GM21367 (cell line): ENCODE data around the gene SSBP3.

Source experiments
- ATAC-seq: cut with Tn5 transposase; IDR thresholded peaks from one replicate; pipeline ENCODE4 v1.9.1; 2021; ENCODE audit not compliant: unreplicated experiment

The SSBP3 gene

DNA sequence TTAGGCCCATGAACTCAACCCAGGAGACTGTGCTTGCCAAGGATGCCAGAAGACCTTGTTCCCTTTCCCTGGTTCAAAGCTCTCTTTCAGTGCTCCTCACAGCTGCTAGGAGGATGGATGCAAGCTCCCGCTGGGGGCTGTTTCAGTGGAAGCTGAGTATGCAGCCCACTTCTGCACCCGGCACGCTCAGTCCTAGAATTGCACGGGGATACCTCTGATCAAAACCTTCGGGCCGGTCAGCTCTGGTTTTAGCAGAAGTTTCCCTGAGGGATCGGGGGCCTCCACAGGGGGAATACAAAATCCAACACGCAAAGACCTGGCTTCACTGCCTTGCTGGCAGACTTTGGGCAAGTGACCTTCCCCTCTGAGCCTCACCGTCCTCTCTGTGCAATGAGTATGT lies 4.2 kb upstream of the SSBP3 start:
- no peak for ATAC-seq

DNA sequence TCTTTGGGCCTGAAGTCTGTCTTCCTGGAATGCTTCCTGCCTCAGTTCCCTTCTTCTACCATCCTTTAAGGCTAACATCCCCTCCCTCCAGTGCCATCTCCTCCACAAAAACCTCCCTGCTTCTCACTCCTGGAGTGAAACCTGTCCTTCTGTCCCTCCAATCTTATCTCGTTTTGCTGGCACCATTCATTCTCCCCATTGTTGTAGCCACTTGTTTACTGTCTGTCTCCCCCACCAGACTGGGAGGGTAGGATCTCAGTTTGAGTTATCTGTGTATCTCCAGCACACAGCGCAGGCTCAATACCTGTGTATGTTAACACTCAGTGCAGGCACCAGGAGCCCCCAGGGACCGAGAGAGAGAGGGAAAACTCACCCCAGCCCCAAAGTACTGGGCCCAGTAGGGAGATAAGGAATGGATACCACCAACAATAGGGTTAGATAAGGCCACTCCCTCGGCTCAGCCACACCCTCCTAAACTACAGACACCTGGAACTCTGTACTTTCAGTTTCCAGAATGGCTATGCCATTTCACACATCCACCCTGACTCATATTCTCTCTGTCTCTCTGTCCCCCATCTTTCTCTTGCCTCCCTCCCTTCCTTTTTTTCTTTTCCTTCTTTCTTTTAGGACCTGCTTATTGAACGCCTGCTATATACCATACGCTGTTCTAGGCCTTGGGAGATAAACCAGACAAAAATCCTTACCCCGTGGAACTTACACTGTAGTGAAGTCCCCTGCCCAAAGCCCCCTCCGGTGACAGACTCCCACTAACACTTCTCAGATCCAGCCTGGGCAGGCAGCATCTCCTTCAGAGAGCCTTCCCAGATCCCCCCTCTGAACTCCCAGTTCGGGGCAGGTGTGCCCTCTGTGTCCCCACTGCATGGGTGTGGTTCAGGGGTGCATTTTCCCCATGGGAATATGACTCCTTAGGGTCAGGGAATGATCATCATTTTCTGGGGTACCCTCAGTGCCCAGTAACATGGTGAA lies 3.3 kb upstream of the SSBP3 start:
- ATAC-seq, result peak; percentile 34

DNA sequence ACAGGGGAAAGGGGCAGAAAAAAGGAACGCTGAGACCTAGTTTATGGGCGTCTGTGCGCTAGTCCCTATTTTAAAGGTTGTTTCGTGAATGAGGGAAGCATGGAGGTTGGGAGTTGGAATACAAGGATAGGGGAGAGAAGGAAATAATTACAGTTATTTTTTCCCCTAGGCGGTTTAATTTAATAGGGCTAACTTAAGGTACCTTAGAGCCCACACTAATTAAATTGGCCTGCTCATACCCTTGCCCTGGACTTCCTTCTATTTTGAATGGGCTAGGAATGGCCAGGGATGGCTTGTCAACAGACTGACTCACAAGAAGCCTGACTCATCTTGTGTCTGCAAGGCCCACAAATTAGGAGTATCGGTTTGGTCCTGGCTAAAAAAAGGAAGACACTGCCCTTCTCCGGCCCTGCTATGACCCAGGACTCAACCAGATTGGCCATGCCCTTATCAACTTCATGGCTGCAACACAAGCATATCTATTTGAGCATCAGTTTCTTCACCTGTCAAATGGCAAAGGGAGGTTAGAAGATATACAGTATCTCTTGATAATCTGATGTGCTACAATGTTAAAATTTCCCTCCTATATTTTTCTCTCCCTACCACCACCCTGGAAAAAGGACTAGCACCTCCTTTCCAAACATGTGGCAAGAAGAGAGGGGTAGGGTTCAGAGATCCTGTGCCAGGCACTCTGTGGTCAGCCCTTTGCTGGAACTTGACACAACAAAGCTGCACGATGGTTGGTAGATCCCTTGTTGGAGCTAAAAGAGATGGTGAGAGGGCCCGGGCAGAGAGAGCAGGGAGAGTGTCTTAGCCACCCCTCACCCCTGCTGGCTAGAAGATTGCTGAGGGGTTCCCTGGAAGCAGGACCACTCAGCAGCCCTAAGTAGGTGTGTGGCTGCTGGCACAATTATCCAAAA lies 2.2 kb upstream of the SSBP3 start:
- no peak for ATAC-seq

- peak; percentile 22 for ATAC-seq
These were observed 1.4 kb upstream of the SSBP3 start for GRCh38 chr1:54407404-54408146.

DNA sequence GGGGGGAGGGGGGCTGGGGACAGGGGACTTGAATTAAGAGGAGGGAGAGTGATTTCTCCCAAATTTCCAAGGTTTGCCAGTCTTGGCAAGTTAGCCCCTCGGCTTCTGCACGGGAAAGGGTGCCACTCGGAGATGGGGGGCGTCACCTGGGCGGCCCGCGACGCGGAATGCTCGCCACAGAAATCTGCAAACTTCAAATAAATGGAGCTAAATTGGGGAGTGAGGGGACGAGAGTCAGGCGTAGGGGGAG lies 885 bp upstream of the SSBP3 start:
- ATAC-seq, result no peak

DNA sequence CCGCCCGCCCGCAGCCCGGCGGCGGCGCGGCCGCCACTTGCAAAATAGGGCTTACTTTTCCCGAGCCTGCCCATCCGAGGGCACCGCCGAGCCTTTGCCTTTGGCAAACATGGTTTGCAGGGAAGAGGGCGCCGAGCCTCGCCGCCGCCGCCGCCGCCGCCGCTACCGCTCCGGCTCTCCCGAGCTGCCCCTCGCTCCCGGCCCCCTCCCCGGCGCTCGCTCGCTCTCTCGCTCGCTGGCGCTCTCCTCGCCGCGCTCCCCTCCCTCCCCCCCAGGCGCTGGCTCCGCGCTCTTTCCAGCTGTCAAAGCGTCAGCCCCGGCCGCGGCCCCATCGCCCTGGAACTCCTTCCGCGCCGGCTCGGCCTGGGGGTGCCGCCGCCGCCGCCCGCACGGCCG lies 298 bp downstream of the SSBP3 start:
- ATAC-seq, result no peak

DNA sequence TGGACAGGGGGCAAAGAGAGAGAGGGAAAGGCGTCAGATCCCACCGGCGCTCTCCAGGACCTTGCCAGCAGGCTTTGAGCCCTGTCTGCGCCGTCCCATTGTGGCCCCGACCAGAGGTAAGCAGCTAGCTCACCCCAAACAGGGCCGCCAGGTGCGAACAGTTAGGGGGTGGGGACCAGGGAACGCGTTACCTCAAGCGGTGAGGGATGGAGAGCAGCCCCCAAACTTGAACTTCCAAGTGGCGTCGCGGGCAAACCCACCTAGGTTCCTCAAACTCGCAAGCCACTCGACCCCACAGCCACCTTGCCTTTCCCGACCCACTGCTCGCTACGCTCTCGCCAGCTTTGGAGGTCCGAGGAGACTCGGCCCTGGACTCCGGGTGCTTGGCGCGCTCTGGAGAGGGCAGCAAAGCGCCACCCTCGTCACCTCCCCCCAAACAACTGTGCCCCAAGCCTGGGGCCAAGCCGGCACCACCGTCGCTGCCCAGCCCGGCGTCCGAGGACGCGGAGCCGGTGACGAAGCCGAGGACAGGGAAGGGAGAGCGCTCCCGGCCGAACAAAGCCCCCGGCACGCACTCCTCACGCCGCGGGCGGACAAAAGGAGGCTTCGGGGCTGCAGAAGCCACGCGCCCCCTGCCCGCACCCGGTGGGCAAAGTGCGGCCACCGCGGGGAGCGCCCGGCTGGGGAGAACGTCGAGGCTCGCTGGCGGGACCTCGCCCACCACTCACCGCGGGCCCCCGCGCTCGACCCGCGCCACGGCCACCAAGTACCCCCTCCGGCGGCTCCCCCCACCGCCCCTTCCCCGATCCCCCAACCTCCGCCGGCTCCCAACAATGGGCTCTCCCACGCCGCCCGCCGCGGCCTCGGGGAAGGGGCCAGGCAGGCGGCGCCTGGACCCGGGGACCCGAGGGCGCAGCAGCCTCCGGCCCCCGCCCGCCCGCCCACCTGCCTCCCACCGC lies 976 bp downstream of the SSBP3 start:
- no peak for ATAC-seq

DNA sequence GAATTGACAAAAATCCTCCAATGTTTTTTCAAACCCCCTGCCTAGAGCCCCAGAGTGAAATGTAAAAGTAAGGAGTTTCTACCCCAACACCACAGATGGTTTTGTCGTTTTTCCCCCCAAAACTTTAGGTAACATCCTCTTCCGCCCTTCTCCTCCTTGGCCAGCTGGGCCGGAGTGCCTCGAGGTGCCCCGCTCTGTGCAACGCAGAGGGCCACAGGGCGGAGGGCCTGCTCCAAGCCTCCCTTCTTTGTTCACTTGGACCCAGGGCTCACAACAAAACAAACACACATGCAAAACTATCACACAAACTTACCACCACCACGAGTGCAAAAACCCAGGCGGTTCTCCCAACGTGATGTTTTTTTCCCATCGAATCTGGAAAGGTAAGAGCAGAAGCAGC lies 1.9 kb downstream of the SSBP3 start:
- ATAC-seq, result no peak

DNA sequence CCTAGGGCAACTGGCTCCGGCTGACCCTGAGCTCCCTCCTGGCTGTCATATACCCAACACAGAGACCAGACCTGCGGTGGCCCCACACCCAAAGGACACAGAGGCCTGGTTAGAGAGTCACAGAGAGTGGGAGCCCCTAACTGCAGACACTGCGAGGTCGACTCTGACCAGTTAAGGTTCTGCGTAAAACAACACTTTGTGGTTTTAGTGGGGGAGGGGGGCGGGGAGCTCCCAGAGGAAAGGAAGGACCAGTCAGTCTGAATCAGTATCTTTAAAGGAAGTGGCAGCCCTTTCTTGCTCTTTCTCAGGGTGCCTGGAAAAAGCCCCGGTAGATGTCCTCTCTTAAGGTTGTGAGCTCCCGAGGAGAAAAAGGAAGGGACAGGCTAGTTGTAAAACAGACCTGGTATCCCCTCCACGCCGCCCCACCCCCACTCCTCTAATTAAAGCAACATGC lies 2.4 kb downstream of the SSBP3 start:
- ATAC-seq, result no peak

- ATAC-seq, result no peak
These were observed 2.8 kb downstream of the SSBP3 start for GRCh38 chr1:54403405-54403804.

- ATAC-seq, result no peak
These were observed 3.3 kb downstream of the SSBP3 start for GRCh38 chr1:54402896-54403295.

DNA sequence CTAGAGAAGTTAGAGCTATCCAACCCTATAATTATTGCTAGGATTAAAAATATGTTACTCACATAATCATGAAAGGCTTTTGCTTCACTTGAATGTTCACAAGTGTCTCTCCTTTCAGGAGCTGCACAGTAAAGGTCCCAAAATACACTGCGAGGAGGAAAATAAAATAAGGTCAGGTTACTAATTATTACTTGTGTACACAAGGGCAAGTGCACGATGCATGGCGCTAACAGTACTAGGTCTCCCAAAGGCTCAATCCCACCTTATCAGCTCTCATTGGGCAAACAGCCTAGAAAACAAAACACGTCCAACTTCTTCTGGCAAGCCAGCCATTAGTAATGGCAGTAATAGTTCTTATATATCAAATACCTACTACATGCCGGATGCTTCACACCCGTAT lies 4.4 kb downstream of the SSBP3 start:
- ATAC-seq, result no peak

DNA sequence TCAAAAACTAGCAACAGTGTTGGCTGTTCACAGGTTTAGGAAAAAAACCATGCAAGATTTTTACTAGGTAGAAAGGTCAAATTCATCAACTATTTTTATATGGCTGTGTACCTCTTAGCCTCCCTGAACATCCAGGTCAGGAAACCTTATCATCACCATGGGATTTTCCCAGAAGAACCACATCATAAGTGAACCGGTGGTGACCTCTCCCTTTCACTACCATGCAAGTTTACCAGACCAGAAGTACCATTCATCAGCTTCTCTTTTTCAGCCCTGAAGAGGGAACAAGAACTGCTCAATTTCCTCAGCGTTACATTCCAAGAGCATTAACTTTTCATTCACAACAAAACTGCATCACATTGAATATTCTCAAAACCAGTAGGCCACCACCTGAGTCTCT lies 5.9 kb downstream of the SSBP3 start:
- no peak for ATAC-seq

GRCh38 chr1:54399765-54400164 lies 6.4 kb downstream of the SSBP3 start:
- ATAC-seq, result no peak

DNA sequence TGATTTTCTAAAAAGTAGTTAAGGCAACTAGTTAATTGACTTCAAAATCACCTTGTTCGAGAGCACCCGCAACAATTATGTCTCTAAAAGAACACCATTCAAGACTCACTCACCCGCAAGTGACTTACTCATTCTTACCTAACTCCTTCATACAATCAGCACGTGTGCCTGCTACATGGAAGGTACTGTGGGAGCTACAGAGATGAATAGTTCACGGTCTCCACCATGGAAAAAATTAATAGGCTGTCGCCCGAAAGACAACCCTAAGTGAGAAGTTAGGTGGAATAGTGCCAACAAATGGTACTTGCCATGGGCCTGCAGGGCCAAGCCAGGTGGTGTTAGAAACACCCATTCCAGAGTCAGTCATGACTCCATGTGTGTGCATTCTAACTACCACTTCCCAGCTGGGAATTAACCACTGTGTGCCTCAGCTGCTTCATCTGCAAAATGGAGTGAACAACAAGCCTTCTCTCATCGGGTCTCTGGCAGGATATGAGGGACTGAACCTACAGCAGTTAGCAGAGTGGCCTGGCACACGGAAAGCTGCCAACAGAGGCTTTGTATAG lies 7.1 kb downstream of the SSBP3 start:
- no peak for ATAC-seq

- ATAC-seq, result no peak
These were observed 8.2 kb downstream of the SSBP3 start for GRCh38 chr1:54397980-54398379.

DNA sequence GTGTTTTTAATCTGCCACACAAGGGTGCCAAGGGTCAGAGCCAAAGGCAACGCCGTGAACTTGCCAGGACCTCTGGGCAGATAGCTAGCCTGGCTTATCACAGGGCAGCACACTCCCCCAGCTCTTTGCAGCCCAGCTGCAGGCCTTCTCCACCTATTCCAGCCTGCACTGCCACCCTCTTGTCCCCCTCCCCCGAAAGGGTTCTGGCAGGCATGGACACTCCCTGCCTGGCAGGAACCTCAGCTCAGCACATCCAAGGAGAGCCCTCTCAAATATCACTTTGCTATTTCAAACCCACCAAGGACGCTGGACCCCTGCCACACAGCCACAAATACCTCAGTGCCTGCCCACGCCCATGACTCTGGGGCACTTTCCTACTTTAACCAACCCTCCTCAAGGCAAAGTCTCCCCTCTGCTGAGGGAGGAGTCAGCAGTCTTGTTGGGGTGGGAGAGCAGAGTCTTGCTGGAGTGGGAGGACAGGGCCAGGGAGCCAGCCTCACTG lies 9.1 kb downstream of the SSBP3 start:
- ATAC-seq, result no peak

GRCh38 chr1:54396261-54396933 lies 9.8 kb downstream of the SSBP3 start:
- ATAC-seq, result no peak

DNA sequence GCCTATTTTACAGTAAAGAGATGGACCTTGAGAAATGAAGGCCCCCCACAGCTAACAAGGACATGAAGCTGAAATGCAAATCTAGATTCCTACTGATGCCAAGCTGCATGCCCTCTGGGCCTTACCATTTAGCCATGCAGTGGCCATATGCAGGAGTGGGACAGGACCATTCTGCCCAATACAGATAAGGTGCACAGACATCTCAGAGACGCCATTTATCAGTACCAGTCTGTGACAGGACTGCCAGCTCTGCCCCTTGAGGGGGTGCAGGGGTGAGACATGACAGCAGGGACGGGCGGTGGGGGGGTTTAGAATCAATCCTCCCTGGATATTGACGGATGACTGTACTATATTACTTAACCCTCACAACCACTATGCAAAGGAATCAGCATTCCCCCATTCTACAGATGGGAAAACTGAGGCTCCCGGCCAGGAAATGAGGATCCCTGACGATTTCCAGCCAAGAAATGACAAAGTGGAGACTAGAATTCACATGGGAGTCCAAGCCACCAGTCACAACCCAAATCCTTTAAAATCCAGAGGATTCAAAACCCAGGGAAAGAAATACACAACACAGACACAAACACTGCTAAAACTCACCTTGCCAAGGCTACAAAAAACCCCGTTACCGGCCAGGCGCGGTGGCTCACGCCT lies 10.8 kb downstream of the SSBP3 start:
- ATAC-seq, result no peak
